HepG2 (cell line): Measurements from ENCODE around the gene AMIGO1. TPM values are rescaled to one million over a fixed set of nuclear protein-coding genes. Genes with fewer than 3 reads are reported as not detected.

Experiments
- AKAP8 ChIP-seq: sonication (generic); formaldehyde crosslinking; IDR thresholded peaks from 2 replicates; pipeline ENCODE4 v1.5.1; 2020; ENCODE audit warnings: mild to moderate bottlenecking, missing genetic modification reagents
- KLF16 ChIP-seq, 2 experiments: sonication (generic) in 1 of 2; formaldehyde crosslinking in 1 of 2; IDR thresholded peaks; 2 replicates each; pipeline versions ENCODE4 v1.6.1 to v1.8.0; 2016 to 2023; ENCODE audit warnings: missing genetic modification reagents in 2 of 2, missing compliant biosample characterization in 1 of 2
- MEF2D ChIP-seq: sonication (generic); formaldehyde crosslinking; IDR thresholded peaks from 2 replicates; pipeline ENCODE4 v1.5.1; 2020; ENCODE audit warnings: mild to moderate bottlenecking, missing genetic modification reagents
- NR2F6 ChIP-seq, 2 experiments: IDR thresholded peaks; 2 replicates each; pipeline ENCODE4 v1.6.1; 2016; ENCODE audit warnings: antibody characterized with exemption in 1 of 2, mild to moderate bottlenecking in 1 of 2
- SIX4 ChIP-seq: sonication (generic); formaldehyde crosslinking; IDR thresholded peaks from 2 replicates; pipeline ENCODE4 v1.4.0; 2020; ENCODE audit warnings: missing genetic modification reagents
- TGIF2 ChIP-seq: IDR thresholded peaks from 2 replicates; pipeline ENCODE4 v1.6.1; 2016; ENCODE audit warnings: control low read depth, missing compliant biosample characterization
- YEATS2 ChIP-seq: sonication (generic); formaldehyde crosslinking; IDR thresholded peaks from 2 replicates; pipeline ENCODE4 v1.4.0; 2020; ENCODE audit warnings: missing genetic modification reagents, borderline replicate concordance
- ZBTB3 ChIP-seq: sonication (generic); formaldehyde crosslinking; IDR thresholded peaks from 2 replicates; pipeline ENCODE4 v1.4.0; 2020; ENCODE audit warnings: low read depth, mild to moderate bottlenecking, moderate library complexity, missing genetic modification reagents, borderline replicate concordance
- ZBTB8A ChIP-seq: sonication (generic); formaldehyde crosslinking; IDR thresholded peaks from 2 replicates; pipeline ENCODE4 v1.4.0; 2020; ENCODE audit warnings: mild to moderate bottlenecking, low read depth, missing genetic modification reagents, borderline replicate concordance
- ZNF136 ChIP-seq: sonication (generic); formaldehyde crosslinking; IDR thresholded peaks from 2 replicates; pipeline ENCODE4 v1.8.1; 2022; ENCODE audit warnings: low read depth, mild to moderate bottlenecking, moderate library complexity, missing genetic modification reagents
- ZNF264 ChIP-seq: sonication (generic); formaldehyde crosslinking; IDR thresholded peaks from 2 replicates; pipeline ENCODE4 v1.4.0; 2020; ENCODE audit warnings: missing genetic modification reagents
- ZNF543 ChIP-seq: sonication (generic); formaldehyde crosslinking; IDR thresholded peaks from 2 replicates; pipeline ENCODE4 v1.4.0; 2020; ENCODE audit warnings: mild to moderate bottlenecking, missing genetic modification reagents
- ZNF567 ChIP-seq: sonication (generic); formaldehyde crosslinking; IDR thresholded peaks from 2 replicates; pipeline ENCODE4 v1.8.1; 2023; ENCODE audit warnings: mild to moderate bottlenecking, missing genetic modification reagents, borderline replicate concordance
- ZNF570 ChIP-seq: sonication (generic); formaldehyde crosslinking; IDR thresholded peaks from 2 replicates; pipeline ENCODE4 v1.4.0; 2020; ENCODE audit warnings: mild to moderate bottlenecking, missing genetic modification reagents, borderline replicate concordance
- ZNF589 ChIP-seq: sonication (generic); formaldehyde crosslinking; conservative IDR thresholded peaks from 2 replicates; pipeline ENCODE4 v1.8.0; 2022; ENCODE audit warnings: mild to moderate bottlenecking, moderate library complexity, missing genetic modification reagents
- ZNF646 ChIP-seq: sonication (generic); formaldehyde crosslinking; IDR thresholded peaks from 2 replicates; pipeline ENCODE4 v1.9.0; 2021; ENCODE audit warnings: mild to moderate bottlenecking, missing genetic modification reagents
- ZNF672 ChIP-seq: sonication (generic); formaldehyde crosslinking; IDR thresholded peaks from 2 replicates; pipeline ENCODE4 v1.8.1; 2022; ENCODE audit warnings: missing genetic modification reagents
- ZNF687 ChIP-seq: sonication (generic); formaldehyde crosslinking; IDR thresholded peaks from 2 replicates; pipeline ENCODE4 v1.5.1; 2020; ENCODE audit warnings: mild to moderate bottlenecking, missing genetic modification reagents, moderate library complexity
- ZNF713 ChIP-seq: sonication (generic); formaldehyde crosslinking; IDR thresholded peaks from 2 replicates; pipeline ENCODE4 v1.4.0; 2020; ENCODE audit warnings: mild to moderate bottlenecking, missing genetic modification reagents
- ZNF777 ChIP-seq: sonication (generic); formaldehyde crosslinking; IDR thresholded peaks from 2 replicates; pipeline ENCODE4 v1.4.0; 2020; ENCODE audit warnings: missing genetic modification reagents
- polyA plus RNA-seq, 8 experiments: library from polyadenylated mRNA; depleted of rRNA in 3 of 8; stranded (reverse) in 7 of 8; unstranded in 1 of 8; fragments of >200 nt; fragmentation: Illumina TruSeq in 4 of 8; extraction: Trizol in 4 of 8; gene quantifications; 2 replicates each; pipeline versions ENCODE4 v1.2.1 to v1.2.3, GENCODE V29; 2011 to 2016; ENCODE audit warnings: low read depth in 4 of 8, missing spikeins in 1 of 8, mixed read lengths in 1 of 8; ENCODE audit not compliant: insufficient read depth in 1 of 8
- total RNA-seq, 5 experiments: library from RNA; depleted of rRNA; stranded (reverse); fragments of >200 nt; fragmentation: Illumina TruSeq; extraction: Trizol; gene quantifications; 2 replicates each; pipeline ENCODE4 v1.2.3, GENCODE V29; 2016; ENCODE audit warnings: low read depth in 1 of 5

The AMIGO1 gene
- total and polyA plus RNA-seq, 2 of the 13 experiments (the other 11 are each of a cell fraction or from before 2014, with no cell fraction given), result 0.40 to 1.3 TPM

- TF ChIP-seq ZNF646 (CRISPR knock-in tag), result 0 out of 2 replicates have a peak, but pooled peaks have one; percentile 39
- no peak for TF ChIP-seq ZBTB3 (CRISPR knock-in tag)
- no peak for TF ChIP-seq ZBTB8A (CRISPR knock-in tag)
- no peak; the same call in 1 of the 2 replicates for TF ChIP-seq ZNF543 (CRISPR knock-in tag)
- no peak for TF ChIP-seq AKAP8 (CRISPR knock-in tag)
- no peak for TF ChIP-seq ZNF570 (CRISPR knock-in tag)
- TF ChIP-seq MEF2D (CRISPR knock-in tag), result peak; percentile 77
- no peak for TF ChIP-seq ZNF672 (CRISPR knock-in tag)
- TF ChIP-seq ZNF777 (CRISPR knock-in tag), result no peak
- TF ChIP-seq TGIF2 (CRISPR knock-in tag), result peak; percentile 63; the same call in 1 of the 2 replicates
- TF ChIP-seq NR2F6 (IDR thresholded peaks at IDR 0.05), result no peak
- TF ChIP-seq NR2F6 (CRISPR knock-in tag; IDR thresholded peaks at IDR 0.05), result peak; percentile 29; the same call in 1 of the 2 replicates
- no peak for TF ChIP-seq ZNF589 (CRISPR knock-in tag)
- peak; percentile 89 for TF ChIP-seq ZNF687 (CRISPR knock-in tag)
- TF ChIP-seq ZNF136 (CRISPR knock-in tag), result no peak
- TF ChIP-seq ZNF713 (CRISPR knock-in tag), result no peak
- peak; percentile 52; the same call in 1 of the 2 replicates for TF ChIP-seq ZNF567 (CRISPR knock-in tag)
- TF ChIP-seq KLF16 (CRISPR knock-in tag; IDR thresholded peaks at IDR 0.05), result peak in 1 of 2 experiments; percentile 89; a peak in 1 of 4 replicates
- TF ChIP-seq ZNF264 (CRISPR knock-in tag), result no peak
- no peak for TF ChIP-seq SIX4 (CRISPR knock-in tag)
- peak; percentile 57; the same call in 1 of the 2 replicates for TF ChIP-seq YEATS2
Measured at GRCh38 chr1:109493805-109494539, 15.6 kb downstream of the AMIGO1 start, which contains the start of gene CYB561D1 (continued).
